HTERT RPE-1 (cell line): ENCODE data around the gene EIF3D.

Experiments used
- in situ Hi-C: fragments of 300-500 bp; cut with MboI; formaldehyde crosslinking; loops from 4 replicates; pipeline ENCODE4 v1.14.3; 2020; ENCODE audit warnings: low sequenced_read_pairs

Gene EIF3D

GRCh38 chr22:36528795-36529751, at the start of gene EIF3D:
Gene EIF3D (minus strand): TSS chr22:36529166. CDS start chr22:36526121, 3,045 bp downstream.
- in situ Hi-C loops = no loop called here

GRCh38 chr22:36578619-36579018, 49.7 kb upstream of the EIF3D start:
- in situ Hi-C loops = no loop called here

- in situ Hi-C loops = no loop called here
These were observed 48.1 kb upstream of the EIF3D start for GRCh38 chr22:36577019-36577418.

- in situ Hi-C loops = no loop called here
These were observed 45.8 kb upstream of the EIF3D start for GRCh38 chr22:36574728-36575127.

- in situ Hi-C loops = no loop called here
These were observed 44.9 kb upstream of the EIF3D start for GRCh38 chr22:36573815-36574363.

- in situ Hi-C loops = no loop called here
These were observed 43.0 kb upstream of the EIF3D start for GRCh38 chr22:36571991-36572390.

- in situ Hi-C loops = no loop called here
These were observed 41.0 kb upstream of the EIF3D start for GRCh38 chr22:36569999-36570398.

- in situ Hi-C loops = no loop called here
These were observed 39.9 kb upstream of the EIF3D start for GRCh38 chr22:36568846-36569245.

- in situ Hi-C loops = no loop called here
These were observed 37.8 kb upstream of the EIF3D start for GRCh38 chr22:36566720-36567119.

- in situ Hi-C loops = no loop called here
These were observed 36.7 kb upstream of the EIF3D start for GRCh38 chr22:36565686-36566085.

GRCh38 chr22:36565159-36565507, 36.2 kb upstream of the EIF3D start:
- in situ Hi-C loops = no loop called here

GRCh38 chr22:36564422-36565158, 35.6 kb upstream of the EIF3D start:
- in situ Hi-C loops = no loop called here

GRCh38 chr22:36563898-36564297, 34.9 kb upstream of the EIF3D start:
- in situ Hi-C loops = no loop called here

GRCh38 chr22:36563444-36563843, 34.5 kb upstream of the EIF3D start:
- in situ Hi-C loops = no loop called here

- in situ Hi-C loops = no loop called here
These were observed 34.0 kb upstream of the EIF3D start for GRCh38 chr22:36563001-36563400.

- in situ Hi-C loops = no loop called here
These were observed 33.4 kb upstream of the EIF3D start for GRCh38 chr22:36562261-36562835.

GRCh38 chr22:36561291-36561811, 32.4 kb upstream of the EIF3D start:
- in situ Hi-C loops = no loop called here

GRCh38 chr22:36560001-36560400, 31.0 kb upstream of the EIF3D start:
- in situ Hi-C loops = no loop called here

GRCh38 chr22:36554098-36554497, 25.1 kb upstream of the EIF3D start:
- in situ Hi-C loops = no loop called here

- in situ Hi-C loops = no loop called here
These were observed 23.3 kb upstream of the EIF3D start for GRCh38 chr22:36552289-36552688.
